Osteoblast (primary cell): ENCODE results near the gene VASN. TPM values are rescaled to one million over a fixed set of nuclear protein-coding genes. Genes with fewer than 3 reads are reported as not detected.
"Not testable (repeated sequence)": the region's sequence is repeated elsewhere in the genome, so short reads cannot be mapped to it uniquely, and the experiment has no call there.

Source experiments
- DNase-seq: peaks from one replicate; pipeline ENCODE4 v3.0.0; 2011; ENCODE audit warnings: low spot score, mixed read lengths; ENCODE audit not compliant: insufficient read length; ENCODE audit errors: missing footprints
- H2AFZ ChIP-seq: 2 replicates; pipeline ENCODE4 v1.6.0; 2011; ENCODE audit warnings: mild to moderate bottlenecking, low read length
- H3K27ac ChIP-seq: 2 replicates; pipeline ENCODE4 v1.5.1; 2011; ENCODE audit warnings: mild to moderate bottlenecking, low read depth, low read length, moderate library complexity
- H3K27me3 ChIP-seq: 2 replicates; pipeline ENCODE4 v1.6.0; 2012; ENCODE audit warnings: mild to moderate bottlenecking, control low read depth, inconsistent platforms, low read length, moderate library complexity; ENCODE audit not compliant: insufficient read depth
- H3K36me3 ChIP-seq: 2 replicates; pipeline ENCODE4 v1.5.1; 2011; ENCODE audit warnings: mild to moderate bottlenecking, low read length, control low read depth, moderate library complexity; ENCODE audit not compliant: insufficient read depth
- H3K4me1 ChIP-seq: 2 replicates; pipeline ENCODE4 v1.5.1; 2011; ENCODE audit warnings: mild to moderate bottlenecking, low read length, control low read depth, moderate library complexity; ENCODE audit not compliant: insufficient read depth
- H3K4me2 ChIP-seq: 2 replicates; pipeline ENCODE4 v1.6.0; 2011; ENCODE audit warnings: mild to moderate bottlenecking, low read length; ENCODE audit not compliant: insufficient read depth
- H3K4me3 ChIP-seq: fragments of 200-600 bp; sonication (generic); 3 replicates; pipeline ENCODE4 v1.5.1; 2012; ENCODE audit warnings: mild to moderate bottlenecking, low read length, inconsistent platforms; ENCODE audit not compliant: insufficient read depth
- H3K79me2 ChIP-seq: 2 replicates; pipeline ENCODE4 v1.6.0; 2012; ENCODE audit warnings: mild to moderate bottlenecking, low read length, control low read depth, inconsistent platforms; ENCODE audit not compliant: insufficient read depth
- H3K9me3 ChIP-seq: 2 replicates; pipeline ENCODE4 v1.5.1; 2011; ENCODE audit warnings: low read depth, low read length, control low read depth
- H4K20me1 ChIP-seq: 2 replicates; pipeline ENCODE4 v1.6.0; 2012; ENCODE audit warnings: mild to moderate bottlenecking, low read length, control low read depth; ENCODE audit not compliant: insufficient read depth
- CTCF ChIP-seq: IDR thresholded peaks from 2 replicates; pipeline ENCODE4 v1.5.1; 2011; ENCODE audit warnings: mild to moderate bottlenecking, low read depth, low read length, moderate library complexity; ENCODE audit errors: extremely low read depth
- total RNA-seq: library from RNA; depleted of rRNA; stranded (reverse); fragments of >200 nt; gene quantifications from 2 replicates; pipeline ENCODE4 v1.2.3, GENCODE V29; 2012

Gene VASN
- total RNA-seq, 1 donor: 217 TPM

GRCh38 chr16:4393240-4393600, 21.6 kb downstream of the VASN start:
- no peak overlapping the region for H2AFZ ChIP-seq
- no peak overlapping the region for H3K4me3 ChIP-seq

GRCh38 chr16:4393850-4394249, 22.2 kb downstream of the VASN start:
- peaks cover 15% of the 10 kb centered on the region for H3K4me1 ChIP-seq
- not testable (repeated sequence) for H3K27me3 ChIP-seq, H2AFZ ChIP-seq, H3K36me3 ChIP-seq, H3K4me3 ChIP-seq, H3K4me2 ChIP-seq, H3K79me2 ChIP-seq, H3K27ac ChIP-seq, H4K20me1 ChIP-seq, H3K9me3 ChIP-seq, DNase-seq

More at GRCh38 chr16:4393240-4393600, 21.6 kb downstream of the VASN start:
- no peaks in the 10 kb centered on the region for H3K79me2 ChIP-seq
- peaks cover 7% of the 10 kb centered on the region for H3K36me3 ChIP-seq
- H3K4me1 ChIP-seq: peaks cover 18% of the 10 kb centered on the region
- H3K27me3 ChIP-seq: no peaks in the 10 kb centered on the region
- H3K4me2 ChIP-seq: peak overlapping the region; percentile 4
- H4K20me1 ChIP-seq: no peaks in the 10 kb centered on the region
- DNase-seq: peak; percentile 95
- TF ChIP-seq CTCF: no peak
- H3K27ac ChIP-seq: peak overlapping the region; percentile 5
- H3K9me3 ChIP-seq: no peaks in the 10 kb centered on the region

- H3K79me2 ChIP-seq: no peaks in the 10 kb centered on the region
- peaks cover 15% of the 10 kb centered on the region for H3K4me1 ChIP-seq
- H2AFZ ChIP-seq: no peak overlapping the region
- peak; percentile 58 for DNase-seq
- no peaks in the 10 kb centered on the region for H3K9me3 ChIP-seq
- no peaks in the 10 kb centered on the region for H4K20me1 ChIP-seq
- peaks cover 7% of the 10 kb centered on the region for H3K36me3 ChIP-seq
- H3K27ac ChIP-seq: no peak overlapping the region
- H3K27me3 ChIP-seq: no peaks in the 10 kb centered on the region
- TF ChIP-seq CTCF: no peak
- no peak overlapping the region for H3K4me2 ChIP-seq
- H3K4me3 ChIP-seq: no peak overlapping the region
These were observed 23.5 kb downstream of the VASN start for GRCh38 chr16:4395055-4395726.

- DNase-seq: peak; percentile 34
- H2AFZ ChIP-seq: no peak overlapping the region
- H3K4me2 ChIP-seq: no peak overlapping the region
- no peaks in the 10 kb centered on the region for H4K20me1 ChIP-seq
- no peaks in the 10 kb centered on the region for H3K9me3 ChIP-seq
- no peak for TF ChIP-seq CTCF
- H3K4me1 ChIP-seq: no peaks in the 10 kb centered on the region
- no peak overlapping the region for H3K27ac ChIP-seq
- peaks cover 10% of the 10 kb centered on the region for H3K36me3 ChIP-seq
- H3K4me3 ChIP-seq: no peak overlapping the region
- H3K79me2 ChIP-seq: no peaks in the 10 kb centered on the region
- no peaks in the 10 kb centered on the region for H3K27me3 ChIP-seq
These were observed 27.5 kb downstream of the VASN start for GRCh38 chr16:4399001-4399730.
